Measurements from ENCODE around the gene GRHL1. TPM values are rescaled to one million over a fixed set of nuclear protein-coding genes. Genes with fewer than 3 reads are reported as not detected.
A peak's percentile ranks its signal among the peaks of the same experiment; 100 is the strongest.

GRHL1 gene
- total and polyA plus RNA-seq, 9 of the 15 experiments (the other 6 are each of a cell fraction or from before 2014, with no cell fraction given), result 1.7 to 6.1 (median 4.7) TPM

- TF ChIP-seq MAX (CRISPR knock-in tag; IDR thresholded peaks at IDR 0.05) (peak; percentile 96), TAL1 (IDR thresholded peaks at IDR 0.05) (no peak), MLX (CRISPR knock-in tag; conservative IDR thresholded peaks at IDR 0.05) (peak in 1 of 2 experiments; percentile 65; a peak in 1 of 4 replicates), KAT7 (CRISPR knock-in tag; IDR thresholded peaks at IDR 0.05; ENCODE audit: borderline replicate concordance) (no peak), MYC (IDR thresholded peaks at IDR 0.05; ENCODE audit: low read depth, low read length) (peak; percentile 72), MYC (CRISPR knock-in tag; IDR thresholded peaks at IDR 0.05; ENCODE audit: borderline replicate concordance, low read depth) (no peak), ZNF766 (CRISPR knock-in tag; conservative IDR thresholded peaks at IDR 0.05) (peak; percentile 57), SMAD3 (CRISPR knock-in tag; conservative IDR thresholded peaks at IDR 0.05) (0 out of 2 replicates have a peak, but pooled peaks have one; percentile 34), ATF7 (IDR thresholded peaks at IDR 0.05) (peak; percentile 97), ZNF717 (CRISPR knock-in tag; IDR thresholded peaks at IDR 0.05) (no peak), KDM1A (IDR thresholded peaks at IDR 0.05) (no peak), ETV6 (IDR thresholded peaks at IDR 0.05; ENCODE audit: borderline replicate concordance in 1 of 2, low read depth in 2 of 2, low read length in 1 of 2) (no peak; a peak in 1 of 4 replicates), ETV6 (CRISPR knock-in tag; IDR thresholded peaks at IDR 0.05; ENCODE audit: borderline replicate concordance) (peak; percentile 80), ZNF347 (CRISPR knock-in tag; IDR thresholded peaks at IDR 0.05; ENCODE audit: low read depth) (0 out of 2 replicates have a peak, but pooled peaks have one; percentile 36), CREM (IDR thresholded peaks at IDR 0.05; ENCODE audit: low read depth) (peak; percentile 92), THAP12 (CRISPR knock-in tag; IDR thresholded peaks at IDR 0.05) (0 out of 2 replicates have a peak, but pooled peaks have one; percentile 19), ZBTB12 (CRISPR knock-in tag; IDR thresholded peaks at IDR 0.05) (peak; percentile 71), ZNF263 (CRISPR knock-in tag; IDR thresholded peaks at IDR 0.05; ENCODE audit: borderline replicate concordance) (peak; percentile 61; the same call in 1 of the 2 replicates), USF1 (CRISPR knock-in tag; IDR thresholded peaks at IDR 0.05) (peak; percentile 22; the same call in 1 of the 2 replicates)
Measured at GRCh38 chr2:10043906-10044601, 92.6 kb downstream of the GRHL1 start (continued).

All from K562 (cell line).